GM12801 (cell line): ENCODE results near the gene GGCX.

Experiments
- CTCF ChIP-seq: IDR thresholded peaks from one replicate; pipeline ENCODE4 v1.5.1; 2011; ENCODE audit warnings: control low read depth; ENCODE audit not compliant: insufficient read length; ENCODE audit errors: extremely low read depth

Gene GGCX

GRCh38 chr2:85551698-85552678 lies 9.3 kb downstream of the GGCX start:
- TF ChIP-seq CTCF = peak; percentile 93

GRCh38 chr2:85550486-85550885 lies 10.8 kb downstream of the GGCX start:
- TF ChIP-seq CTCF = no peak

- no peak for TF ChIP-seq CTCF
These were observed 11.5 kb downstream of the GGCX start for GRCh38 chr2:85549826-85550225.

- TF ChIP-seq CTCF = no peak
These were observed 12.2 kb downstream of the GGCX start for GRCh38 chr2:85549095-85549494.

GRCh38 chr2:85548608-85548900 lies 12.7 kb downstream of the GGCX start:
- no peak for TF ChIP-seq CTCF

- no peak for TF ChIP-seq CTCF
These were observed 13.3 kb downstream of the GGCX start for GRCh38 chr2:85547859-85548607.

GRCh38 chr2:85547089-85547858 lies 14.0 kb downstream of the GGCX start:
- no peak for TF ChIP-seq CTCF
